Coronary artery (tissue), 2 donors: ENCODE results near the gene HDAC11.

Source experiments
- DNase-seq: peaks from one replicate; pipeline ENCODE4 v3.0.0-alpha.2; 2017; ENCODE audit warnings: low spot score
- H3K27ac ChIP-seq, 2 donors: fragments of 200-600 bp; sonication (generic); one replicate each; pipeline ENCODE4 v1.5.1; 2016 to 2019
- H3K4me3 ChIP-seq: fragments of 200-600 bp; sonication (generic); 2 replicates; pipeline ENCODE4 v1.5.1; 2016; ENCODE audit warnings: mild to moderate bottlenecking, moderate library complexity
- CTCF ChIP-seq: fragments of 200-600 bp; sonication (generic); IDR thresholded peaks from one replicate; pipeline ENCODE4 v1.5.1; 2019; ENCODE audit warnings: antibody characterized with exemption

HDAC11 gene

GRCh38 chr3:13541691-13542090 is 61.6 kb downstream of the HDAC11 start:
- Histone ChIP-seq H3K4me3 (no peak overlapping the region), H3K27ac (no peak overlapping the region)
- no peak for DNase-seq
- TF ChIP-seq CTCF, result no peak

- no peak for DNase-seq
- Histone ChIP-seq H3K4me3 (no peak overlapping the region), H3K27ac (no peak overlapping the region)
- no peak for TF ChIP-seq CTCF
These were observed 62.0 kb downstream of the HDAC11 start for GRCh38 chr3:13542142-13542541.

GRCh38 chr3:13543253-13543652 is 63.1 kb downstream of the HDAC11 start:
- TF ChIP-seq CTCF, result no peak
- no peak overlapping the region for H3K4me3 ChIP-seq
- peak overlapping the region; percentile 46 to 87 for H3K27ac ChIP-seq
- peak; percentile 91 for DNase-seq

- DNase-seq, result no peak
- Histone ChIP-seq H3K27ac (peak overlapping the region; percentile 41 to 87), H3K4me3 (no peak overlapping the region)
- TF ChIP-seq CTCF, result no peak
These were observed 64.3 kb downstream of the HDAC11 start for GRCh38 chr3:13544293-13544831.

GRCh38 chr3:13544951-13545651 is 65.0 kb downstream of the HDAC11 start:
- H3K4me3 ChIP-seq, result no peak overlapping the region
- H3K27ac ChIP-seq, result peak overlapping the region; percentile 41 to 87
- TF ChIP-seq CTCF, result no peak
- DNase-seq, result no peak

GRCh38 chr3:13545952-13546454 is 65.9 kb downstream of the HDAC11 start:
- peak overlapping the region in 1 of 2 donors; percentile 80 for H3K27ac ChIP-seq
- no peak for TF ChIP-seq CTCF
- H3K4me3 ChIP-seq, result no peak overlapping the region
- DNase-seq, result no peak

GRCh38 chr3:13546667-13547171 is 66.6 kb downstream of the HDAC11 start:
- DNase-seq, result no peak
- peak overlapping the region; percentile 15 to 80 for H3K27ac ChIP-seq
- TF ChIP-seq CTCF, result no peak

More at GRCh38 chr3:13546667-13547171, 66.6 kb downstream of the HDAC11 start:
- H3K4me3 ChIP-seq, result no peak overlapping the region
